ENCODE results near the gene MFAP2.
"Not testable (repeated sequence)": the region's sequence is repeated elsewhere in the genome, so short reads cannot be mapped to it uniquely, and the experiment has no call there.

MFAP2 gene

DNA sequence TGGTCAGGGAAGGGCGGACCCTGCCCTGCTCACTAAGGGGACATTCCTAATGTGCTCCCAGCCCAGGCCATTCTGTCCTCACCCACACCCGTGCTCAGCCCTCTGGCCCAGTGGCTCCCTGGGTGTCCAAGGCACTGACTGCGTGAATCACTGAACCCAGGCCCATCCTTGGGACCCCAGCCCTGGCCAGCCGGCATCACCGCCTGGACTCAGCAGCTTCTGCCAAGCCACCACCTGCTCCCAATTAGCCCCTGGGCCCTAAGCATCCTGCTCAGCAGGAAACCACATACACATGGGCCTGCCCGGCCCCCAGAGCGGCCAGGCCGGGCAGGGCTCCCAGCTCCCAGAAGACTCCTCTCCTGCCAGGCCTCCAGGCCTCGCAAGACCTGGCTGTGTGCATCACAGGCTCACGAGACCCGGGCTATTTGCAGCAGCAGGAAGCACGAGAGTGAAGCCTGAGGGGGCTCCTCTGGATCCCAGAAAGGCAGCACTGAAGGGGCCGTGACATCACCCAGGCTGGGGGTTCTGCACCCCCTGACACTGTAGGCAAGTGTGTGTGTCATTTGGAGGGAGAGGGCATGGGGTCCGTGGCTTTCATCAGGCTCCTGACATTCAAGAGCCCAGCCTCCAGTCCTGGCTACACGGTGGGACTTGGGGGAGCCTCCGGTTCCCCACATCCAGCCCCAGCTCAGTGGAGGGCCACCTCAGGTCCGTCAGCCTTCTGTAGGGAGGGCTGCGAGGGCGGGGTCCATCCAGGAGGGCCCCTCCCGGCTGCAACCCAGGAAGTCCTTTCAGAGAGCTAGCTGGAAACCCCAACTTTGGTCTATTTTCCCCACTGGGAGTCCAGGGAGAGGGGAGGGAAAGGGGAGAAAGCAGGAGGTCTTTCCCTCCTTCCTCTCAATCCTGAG lies 1.6 kb downstream of the MFAP2 start:
- DNase-seq, result no peak

DNA sequence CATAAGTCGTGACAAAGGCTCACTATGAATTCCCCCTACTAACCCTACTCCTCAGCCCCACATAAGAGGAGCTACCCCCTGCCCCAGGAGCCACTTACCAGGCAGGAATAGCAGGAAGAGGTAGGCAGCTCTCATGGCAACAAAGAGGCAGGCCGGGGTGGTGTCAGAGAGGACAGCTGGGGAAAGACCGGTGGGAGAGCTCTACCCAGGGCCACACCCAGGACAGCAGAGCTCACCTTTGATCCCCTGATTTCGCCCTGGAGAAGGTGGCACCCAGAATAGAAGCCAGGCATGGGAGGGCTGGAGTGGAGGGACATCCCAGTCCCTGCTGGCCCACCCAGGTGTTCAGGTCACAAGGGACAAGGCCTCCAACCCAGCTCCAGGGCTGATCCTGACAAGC lies 2.3 kb downstream of the MFAP2 start:
- no peak for DNase-seq

DNA sequence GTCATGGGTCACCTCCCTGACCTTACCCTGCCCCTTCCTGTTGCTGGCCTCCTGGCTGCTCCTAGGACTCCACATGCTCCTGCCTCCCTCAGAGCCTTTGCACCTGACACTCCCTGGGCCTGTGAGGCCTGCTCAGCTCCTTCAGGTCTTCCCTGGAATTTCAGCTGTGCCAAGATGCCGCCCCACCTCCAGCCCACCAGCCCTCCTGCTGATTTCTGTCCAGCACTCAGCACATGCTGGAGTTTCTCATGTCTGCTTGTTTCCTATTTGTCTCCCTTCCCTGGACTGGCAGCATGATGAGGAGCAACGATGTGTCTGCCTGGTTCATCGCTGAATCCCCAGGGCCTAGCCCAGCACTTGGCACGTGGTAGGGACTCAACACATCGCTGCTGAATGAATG lies 3.0 kb downstream of the MFAP2 start:
- no peak for DNase-seq

DNA sequence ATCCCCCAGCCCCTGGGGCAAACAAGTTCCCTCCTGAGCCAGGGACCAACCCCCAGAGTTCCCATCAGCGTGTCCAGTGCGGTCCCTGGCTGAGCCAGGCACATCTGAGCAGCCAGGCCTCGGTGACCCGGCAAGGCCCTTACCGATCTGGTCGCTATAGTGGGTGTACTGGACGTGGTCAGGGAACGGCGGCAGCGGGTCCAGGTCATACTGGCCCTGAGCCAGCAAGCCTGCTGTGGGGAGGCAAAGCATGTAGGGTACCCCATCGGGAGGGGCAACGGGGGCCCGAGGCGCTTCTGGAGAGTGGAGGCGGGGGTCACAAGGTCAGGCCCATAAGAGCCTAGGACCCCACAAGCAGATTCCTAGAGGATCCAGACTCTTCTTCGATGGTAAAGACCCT lies 3.5 kb downstream of the MFAP2 start:
- no peak for DNase-seq

DNA sequence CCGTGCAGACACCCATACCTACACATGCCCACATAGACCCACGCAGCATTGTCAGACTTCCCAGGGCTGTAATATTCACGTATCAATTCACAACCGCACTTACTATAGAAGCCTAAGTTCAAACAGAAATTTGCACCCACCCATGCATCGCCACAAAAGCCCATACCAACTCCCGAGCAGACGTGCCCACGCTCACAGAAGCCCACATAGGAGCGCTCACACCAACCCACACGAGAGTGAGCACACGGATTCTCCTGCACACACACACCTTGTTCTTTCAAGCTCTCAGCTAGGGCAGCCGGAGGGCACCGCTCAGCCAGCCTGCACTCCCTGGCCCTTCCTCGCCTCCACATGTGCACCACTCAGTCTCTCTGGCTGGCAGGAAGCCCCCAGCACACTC lies 4.6 kb downstream of the MFAP2 start:
- no peak for DNase-seq

DNA sequence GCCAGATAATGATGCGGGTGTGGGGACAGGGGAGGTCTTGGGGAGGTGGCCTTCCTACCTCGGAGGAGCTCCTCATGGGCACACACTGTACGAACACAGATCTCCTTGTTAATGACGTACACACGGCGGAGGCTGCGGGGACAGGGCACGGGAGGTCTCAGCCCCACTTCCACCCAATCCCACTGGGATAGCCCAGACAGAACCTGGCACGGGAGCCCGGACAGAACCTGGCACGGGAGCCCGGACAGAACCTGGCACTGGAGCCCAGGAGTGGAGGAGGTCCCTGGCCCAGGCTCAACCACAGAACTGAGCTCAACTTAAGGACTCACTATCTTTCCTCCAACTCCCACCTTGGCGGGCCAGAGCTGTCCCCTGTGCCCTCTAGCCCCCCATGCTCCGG lies 5.2 kb downstream of the MFAP2 start:
- DNase-seq, result no peak

DNA sequence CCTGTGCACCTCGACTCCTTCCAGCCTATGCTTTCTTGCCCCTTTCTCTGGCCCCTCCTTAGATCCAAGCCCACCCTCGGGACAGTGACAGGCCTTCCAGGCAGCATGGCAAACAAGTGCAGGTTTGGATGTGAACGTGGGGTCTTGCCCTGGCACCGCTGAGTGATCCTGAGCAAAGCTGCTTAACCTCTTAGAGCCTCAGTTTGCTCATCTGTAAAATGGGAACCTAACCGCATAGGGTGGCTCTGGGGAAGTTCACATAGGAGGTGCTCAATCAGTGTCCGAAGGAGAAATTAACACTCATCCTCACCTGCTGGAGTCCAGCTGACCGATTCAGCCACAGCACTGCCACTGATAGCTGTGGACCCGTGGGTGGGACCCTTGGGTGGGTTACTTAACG lies 7.2 kb downstream of the MFAP2 start:
- DNase-seq, result no peak

DNA sequence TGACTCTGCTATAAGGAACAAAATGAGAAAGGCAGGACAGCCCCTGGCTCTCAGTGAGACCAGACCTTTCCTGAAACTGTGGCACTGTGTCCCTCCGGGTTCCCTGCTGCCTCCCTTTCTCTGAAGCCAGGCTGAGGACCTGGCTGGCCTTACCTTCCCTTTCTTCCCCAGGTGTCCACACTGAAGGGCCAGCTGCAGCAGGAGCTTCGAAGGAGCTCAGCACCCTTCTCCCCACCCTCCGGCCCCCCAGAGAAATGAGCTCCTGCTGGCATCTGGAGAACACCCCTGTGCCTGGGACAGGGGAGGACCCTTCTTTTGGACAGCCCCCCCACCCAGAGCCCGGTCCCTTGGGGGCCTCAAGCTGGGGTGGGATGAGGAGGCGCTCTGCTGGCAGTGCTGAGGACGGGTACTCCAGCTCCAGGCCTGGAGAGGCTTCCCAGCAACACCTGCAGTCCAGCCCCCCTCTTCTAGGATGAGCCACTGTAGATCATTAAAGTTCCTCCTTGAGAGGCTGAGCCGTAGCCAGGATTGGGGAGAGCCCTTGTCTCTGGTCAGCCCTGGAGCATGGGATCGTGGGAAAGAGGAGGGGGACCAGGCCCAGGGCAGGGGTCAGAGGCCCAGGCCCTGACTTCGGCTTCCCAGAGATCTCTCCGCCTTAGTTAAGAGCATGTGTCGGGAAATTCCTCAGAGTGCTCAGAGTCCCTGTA lies 8.1 kb downstream of the MFAP2 start:
- no peak for DNase-seq

DNA sequence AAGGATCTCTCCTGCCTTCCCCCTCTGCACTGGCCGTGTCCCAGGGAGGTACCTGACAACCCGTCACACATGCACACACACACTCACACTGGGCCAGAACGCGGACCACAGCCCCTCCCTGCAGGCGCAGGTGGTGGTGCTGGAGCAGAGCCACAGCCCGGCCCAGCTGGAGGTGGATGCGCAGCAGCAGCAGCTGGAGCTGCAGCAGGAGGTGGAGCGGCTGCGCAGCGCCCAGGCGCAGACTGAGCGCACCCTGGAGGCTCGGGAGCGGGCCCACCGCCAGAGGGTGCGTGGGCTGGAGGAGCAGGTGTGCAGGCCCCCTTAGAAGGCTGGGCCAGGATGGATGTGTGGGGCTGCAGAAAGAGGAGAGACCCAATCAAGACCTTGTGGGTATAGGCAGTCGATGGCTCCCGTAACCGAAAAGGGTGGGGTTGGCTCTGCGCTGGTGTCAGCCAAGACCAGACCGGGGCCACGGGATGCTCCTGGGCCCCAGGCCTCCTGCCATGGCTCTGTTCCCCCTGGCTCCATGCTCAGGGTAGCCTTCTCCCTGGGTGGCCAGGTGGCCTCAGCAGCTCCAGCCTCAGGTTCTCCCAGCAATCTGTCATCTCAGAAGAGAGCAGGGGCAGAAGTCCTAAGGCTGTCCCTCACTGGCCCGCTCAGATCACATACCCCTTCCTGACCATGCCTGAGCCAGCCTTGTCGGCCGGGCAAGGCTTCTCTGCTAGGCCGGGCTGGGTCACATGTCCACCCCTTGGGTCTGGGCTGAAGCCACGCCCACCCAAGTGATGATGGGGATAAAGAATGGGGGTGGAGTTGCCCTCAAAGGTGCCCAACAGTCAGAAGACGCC lies 8.9 kb downstream of the MFAP2 start:
- peak; percentile 91 for DNase-seq

DNA sequence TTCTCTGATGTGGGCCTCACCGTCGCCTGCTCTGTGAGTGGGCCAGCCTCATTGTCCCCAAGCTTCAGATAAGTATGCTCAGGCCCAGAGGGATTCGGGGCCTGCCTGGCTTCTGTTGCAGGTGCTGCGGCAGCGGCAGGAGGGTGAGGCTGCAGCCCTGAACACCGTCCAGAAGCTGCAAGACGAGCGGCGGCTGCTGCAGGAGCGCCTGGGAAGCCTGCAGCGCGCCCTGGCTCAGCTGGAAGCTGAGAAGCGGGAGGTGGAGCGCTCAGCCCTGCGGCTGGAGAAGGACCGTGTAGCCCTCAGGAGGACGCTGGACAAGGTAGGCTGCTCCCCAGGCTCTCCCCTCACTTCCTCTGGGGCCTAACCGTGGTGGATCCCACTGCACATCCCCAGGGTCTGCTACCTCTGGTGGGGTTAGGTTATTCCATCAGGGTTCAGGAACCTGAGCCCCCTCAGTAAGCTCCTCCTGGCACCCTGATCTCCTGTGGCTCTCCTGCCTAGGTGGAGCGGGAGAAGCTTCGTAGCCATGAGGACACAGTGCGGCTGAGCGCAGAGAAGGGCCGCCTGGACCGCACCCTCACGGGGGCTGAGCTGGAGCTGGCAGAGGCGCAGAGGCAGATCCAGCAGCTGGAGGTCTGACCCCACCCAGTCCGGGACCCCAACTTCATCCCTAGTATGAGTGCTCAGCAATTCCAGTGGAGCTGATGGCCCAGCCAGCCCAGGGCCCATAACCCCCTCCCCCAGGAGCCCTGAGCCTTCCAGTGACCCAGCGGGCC lies 10.1 kb downstream of the MFAP2 start:
- no peak for DNase-seq

DNA sequence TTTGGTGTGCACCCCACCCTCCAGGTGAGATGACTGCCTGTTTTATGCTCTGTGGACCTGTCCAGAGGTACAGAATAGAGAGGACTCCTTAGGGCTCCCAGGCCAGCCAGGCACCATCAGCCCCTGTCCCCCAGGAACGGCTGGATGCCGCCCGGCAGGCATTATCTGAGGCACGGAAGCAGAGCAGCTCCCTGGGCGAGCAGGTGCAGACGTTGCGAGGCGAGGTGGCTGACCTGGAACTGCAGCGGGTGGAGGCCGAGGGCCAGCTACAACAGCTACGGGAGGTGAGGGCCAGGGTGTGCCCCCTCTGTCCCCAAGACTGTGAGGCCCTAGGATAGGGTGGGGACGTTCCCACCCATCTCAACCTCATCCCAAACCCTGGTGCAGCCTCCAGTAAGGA lies 10.8 kb downstream of the MFAP2 start:
- no peak for DNase-seq

DNA sequence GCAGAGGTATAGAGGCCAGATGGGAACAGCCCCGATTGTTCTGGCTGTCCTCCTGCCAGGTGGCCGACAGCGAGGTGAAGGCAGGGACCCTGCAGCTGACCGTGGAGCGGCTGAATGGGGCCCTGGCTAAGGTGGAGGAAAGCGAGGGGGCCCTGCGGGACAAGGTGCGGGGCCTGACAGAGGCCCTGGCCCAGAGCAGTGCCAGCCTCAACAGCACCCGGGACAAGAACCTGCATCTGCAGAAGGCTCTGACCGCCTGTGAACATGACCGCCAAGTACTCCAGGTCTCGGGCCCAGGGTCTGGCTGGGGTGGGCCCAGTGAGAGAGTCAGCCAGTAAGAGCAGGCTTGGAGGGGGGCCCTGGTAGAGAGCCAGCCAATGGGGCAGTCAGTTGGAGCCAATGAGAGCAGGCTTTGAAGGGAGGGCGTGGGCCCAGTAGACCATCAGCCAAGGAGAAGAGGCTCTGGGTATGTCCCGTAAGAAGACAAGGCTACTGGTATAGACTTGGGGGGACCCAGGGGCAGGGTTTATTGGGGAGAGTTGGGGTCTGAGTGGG lies 11.3 kb downstream of the MFAP2 start:
- no peak for DNase-seq

DNA sequence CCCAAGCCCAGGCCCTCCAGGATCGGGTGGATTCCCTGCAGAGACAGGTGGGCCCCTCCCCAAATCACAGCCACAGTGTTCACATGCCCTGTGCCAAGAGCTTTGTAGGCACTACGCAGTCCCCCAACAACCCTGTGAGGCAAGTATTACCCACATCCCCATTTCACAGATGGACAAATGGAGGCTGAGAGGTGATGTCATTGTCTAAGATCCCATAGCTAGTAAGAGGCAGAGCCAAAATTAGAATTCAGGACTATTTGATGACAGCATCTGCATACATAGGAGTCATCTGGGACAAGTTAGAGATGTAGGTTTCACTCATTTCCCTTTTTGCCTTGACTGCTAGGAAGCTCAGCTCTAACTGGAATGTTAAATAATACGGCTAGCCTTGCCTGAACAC lies 12.0 kb downstream of the MFAP2 start:
- no peak for DNase-seq

DNA sequence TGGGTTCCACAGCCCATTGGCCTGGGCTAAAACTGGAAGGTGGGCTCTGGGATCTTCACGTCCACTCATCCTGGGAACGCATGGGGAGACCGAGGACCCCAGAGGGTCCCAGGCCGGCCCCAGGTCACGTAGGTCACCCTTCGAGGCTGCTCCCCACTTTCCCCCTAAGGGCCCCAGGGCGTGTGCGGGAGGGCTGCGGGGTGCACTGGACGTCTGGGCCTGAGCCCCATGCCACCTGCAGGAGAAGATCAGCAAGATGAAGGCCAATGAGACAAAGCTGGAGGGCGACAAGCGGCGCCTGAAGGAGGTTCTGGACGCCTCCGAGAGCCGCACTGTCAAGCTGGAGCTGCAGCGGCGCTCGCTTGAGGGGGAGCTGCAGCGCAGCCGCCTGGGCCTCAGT lies 12.5 kb downstream of the MFAP2 start:
- DNase-seq, result no peak

DNA sequence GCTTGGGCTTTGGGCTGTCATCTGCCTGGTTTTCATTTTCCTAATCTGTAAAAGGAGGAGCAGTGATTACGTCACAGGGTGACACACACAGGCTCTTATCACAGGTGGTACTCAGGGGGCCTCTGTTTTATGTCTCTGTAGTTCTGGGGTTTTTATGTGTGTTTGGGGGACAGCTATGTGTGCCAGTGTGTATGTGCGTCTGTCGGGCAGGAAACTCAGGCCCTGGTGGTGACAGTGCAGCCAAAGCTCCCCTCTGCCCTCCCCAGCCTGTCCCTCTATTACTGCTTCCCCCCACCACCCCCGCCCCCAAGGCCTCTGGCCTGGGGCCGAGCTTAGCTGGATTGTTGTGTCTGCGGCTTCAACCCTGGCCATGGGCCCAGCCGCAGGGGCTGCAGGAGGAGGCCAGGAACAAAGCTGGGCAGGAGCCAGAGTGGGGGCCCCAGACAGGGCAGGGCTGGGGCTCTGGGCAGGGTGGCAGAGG lies 13.3 kb downstream of the MFAP2 start:
- peak; percentile 27 for DNase-seq

DNA sequence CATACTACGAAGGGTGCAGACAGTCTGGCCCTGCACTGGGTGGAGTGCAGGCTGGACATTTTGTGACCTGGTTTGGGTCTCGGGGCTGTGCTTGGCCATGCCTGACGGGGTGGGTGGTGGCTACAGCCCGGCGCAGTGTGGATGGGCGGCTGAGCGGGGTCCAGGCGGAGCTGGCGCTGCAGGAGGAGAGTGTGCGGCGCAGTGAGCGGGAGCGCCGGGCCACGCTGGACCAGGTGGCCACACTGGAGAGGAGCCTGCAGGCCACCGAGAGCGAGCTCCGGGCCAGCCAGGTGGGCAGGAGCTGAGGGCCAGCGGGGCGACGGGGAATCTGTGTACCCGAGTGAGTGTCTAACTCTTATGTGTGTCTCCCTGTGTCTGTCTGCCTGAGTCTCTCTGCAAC lies 14.1 kb downstream of the MFAP2 start:
- no peak for DNase-seq

DNA sequence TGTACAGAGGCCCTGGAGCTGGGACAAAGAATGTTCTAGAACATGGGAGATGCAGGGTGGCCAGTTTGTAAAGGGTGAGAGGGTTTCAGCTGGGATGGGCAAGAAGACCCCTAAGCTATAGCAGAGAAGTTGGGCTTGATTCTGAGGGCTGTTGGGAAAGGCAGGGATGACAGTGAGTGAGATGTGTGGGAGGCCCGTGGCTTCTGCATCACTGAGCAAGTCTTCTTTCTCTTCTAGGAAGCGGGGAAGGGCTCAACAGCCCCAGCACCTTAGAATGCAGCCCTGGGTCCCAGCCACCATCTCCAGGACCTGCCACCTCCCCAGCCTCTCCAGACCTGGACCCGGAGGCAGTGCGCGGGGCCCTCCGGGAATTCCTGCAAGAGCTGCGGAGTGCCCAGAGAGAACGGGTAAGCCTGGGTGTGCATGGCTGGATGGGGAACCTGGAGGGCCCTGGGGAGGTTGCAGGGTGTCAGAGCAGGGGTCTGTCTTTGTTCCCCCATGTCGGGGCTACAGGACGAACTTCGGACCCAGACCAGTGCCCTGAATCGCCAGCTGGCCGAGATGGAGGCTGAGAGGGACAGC lies 14.8 kb downstream of the MFAP2 start:
- no peak for DNase-seq

DNA sequence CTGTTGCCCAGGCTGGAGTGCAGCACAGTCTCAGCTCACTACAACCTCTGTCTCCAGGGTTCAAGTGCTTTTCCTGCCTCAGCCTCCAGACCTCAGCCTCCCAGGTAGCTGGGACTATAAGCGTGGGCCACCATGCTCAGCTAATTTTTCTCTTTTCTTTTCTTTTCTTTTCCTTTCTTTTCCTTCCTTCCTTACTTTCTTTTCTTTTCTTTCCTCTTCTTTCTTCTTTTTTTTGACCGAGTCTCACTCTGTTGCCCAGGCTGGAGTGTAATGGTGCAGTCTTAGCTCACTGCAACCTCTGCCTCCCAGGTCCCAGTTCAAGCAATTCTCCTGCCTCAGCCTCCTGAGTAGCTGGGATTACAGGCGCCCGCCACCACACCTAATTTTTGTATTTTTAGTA lies 16.3 kb downstream of the MFAP2 start:
- DNase-seq, result not testable (repeated sequence)

DNA sequence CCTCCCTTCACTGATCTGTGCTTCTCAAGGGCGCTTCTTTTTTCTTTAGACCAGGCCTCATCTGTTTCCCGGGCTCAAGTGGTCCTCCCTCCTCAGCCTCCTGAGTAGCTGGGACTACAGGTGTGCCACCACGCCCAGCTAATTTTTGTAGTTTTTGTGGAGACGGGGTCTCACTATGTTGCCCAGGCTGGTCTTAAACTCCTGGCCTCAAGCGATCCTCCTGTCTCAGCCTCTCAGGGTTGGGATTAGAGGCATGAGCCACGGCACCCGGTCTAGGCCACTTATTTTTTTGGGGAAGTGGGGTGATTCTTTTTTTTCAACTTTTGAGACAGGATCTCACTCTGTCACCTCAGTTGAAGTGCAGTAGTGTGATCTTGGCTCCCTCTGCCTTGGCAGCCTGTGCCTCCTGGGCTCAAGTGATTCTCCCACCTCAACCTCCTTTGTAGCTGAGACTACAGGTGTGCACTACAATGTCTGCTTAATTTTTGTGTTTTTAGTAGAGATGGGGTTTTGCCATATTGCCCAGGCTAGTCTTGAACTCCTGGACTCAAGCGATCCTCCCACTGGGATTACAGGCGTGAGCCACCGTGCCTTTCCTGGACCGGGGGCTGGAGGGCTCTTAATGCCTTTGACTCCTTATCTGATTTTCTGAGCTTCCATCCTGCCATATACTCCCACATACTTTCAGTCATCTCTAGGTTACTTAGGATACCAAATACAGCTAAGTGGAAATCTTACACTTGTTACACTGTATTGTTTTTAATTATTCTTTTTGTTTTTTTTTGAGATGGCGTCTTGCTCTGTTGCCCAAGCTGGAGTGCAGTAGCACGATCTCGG lies 18.9 kb downstream of the MFAP2 start:
- DNase-seq, result no peak

DNA sequence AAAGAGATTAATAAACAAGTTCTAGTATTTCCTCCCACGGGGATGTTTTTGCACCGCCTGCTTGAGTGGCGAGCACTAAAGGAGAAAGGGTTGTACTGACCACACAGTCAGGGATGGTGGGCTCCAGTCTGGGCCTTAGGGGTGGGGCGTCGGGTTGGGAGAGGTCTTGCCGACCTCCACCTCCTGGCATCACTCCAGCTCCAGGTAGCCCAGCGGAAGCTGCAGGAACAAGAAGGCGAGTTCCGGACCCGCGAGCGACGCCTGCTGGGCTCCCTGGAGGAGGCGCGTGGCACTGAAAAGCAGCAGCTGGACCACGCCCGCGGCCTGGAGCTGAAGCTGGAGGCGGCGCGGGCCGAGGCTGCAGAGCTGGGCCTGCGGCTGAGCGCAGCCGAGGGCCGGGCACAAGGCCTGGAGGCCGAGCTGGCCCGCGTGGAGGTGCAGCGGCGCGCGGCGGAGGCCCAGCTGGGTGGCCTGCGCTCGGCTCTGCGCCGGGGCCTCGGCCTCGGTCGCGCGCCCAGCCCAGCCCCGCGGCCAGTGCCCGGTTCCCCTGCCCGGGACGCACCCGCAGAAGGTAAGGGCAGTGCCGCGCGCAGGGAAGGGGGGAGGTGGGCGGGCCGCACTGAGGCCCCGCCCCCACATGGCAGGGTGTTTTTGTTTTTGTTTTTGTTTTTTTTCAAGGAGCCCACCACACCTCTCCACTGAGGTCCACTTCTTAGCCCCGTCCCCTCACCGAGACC lies 19.7 kb downstream of the MFAP2 start:
- DNase-seq, result peak; percentile 91
